GM12892 (cell line): ENCODE measurements around the gene GSN.

Experiments
- DNase-seq: peaks from one replicate; pipeline ENCODE4 v3.0.0; 2011; ENCODE audit not compliant: insufficient read length
- FAIRE-seq: peaks from 2 replicates; lab custom pipeline; 2011; peaks lifted over from hg19 to GRCh38; lab: Jason Lieb, UNC
- POLR2A ChIP-seq: IDR thresholded peaks from 2 replicates; pipeline ENCODE4 v1.6.1; 2011; ENCODE audit warnings: low read depth, low read length, control low read depth
- POLR2AphosphoS5 ChIP-seq: IDR thresholded peaks from 2 replicates; pipeline ENCODE4 v1.6.1; 2011; ENCODE audit warnings: low read depth, low read length, control low read depth
- TAF1 ChIP-seq: IDR thresholded peaks from 2 replicates; pipeline ENCODE4 v1.6.1; 2011; ENCODE audit warnings: low read depth, mild to moderate bottlenecking, control low read depth, low read length, borderline replicate concordance

The GSN gene

DNA sequence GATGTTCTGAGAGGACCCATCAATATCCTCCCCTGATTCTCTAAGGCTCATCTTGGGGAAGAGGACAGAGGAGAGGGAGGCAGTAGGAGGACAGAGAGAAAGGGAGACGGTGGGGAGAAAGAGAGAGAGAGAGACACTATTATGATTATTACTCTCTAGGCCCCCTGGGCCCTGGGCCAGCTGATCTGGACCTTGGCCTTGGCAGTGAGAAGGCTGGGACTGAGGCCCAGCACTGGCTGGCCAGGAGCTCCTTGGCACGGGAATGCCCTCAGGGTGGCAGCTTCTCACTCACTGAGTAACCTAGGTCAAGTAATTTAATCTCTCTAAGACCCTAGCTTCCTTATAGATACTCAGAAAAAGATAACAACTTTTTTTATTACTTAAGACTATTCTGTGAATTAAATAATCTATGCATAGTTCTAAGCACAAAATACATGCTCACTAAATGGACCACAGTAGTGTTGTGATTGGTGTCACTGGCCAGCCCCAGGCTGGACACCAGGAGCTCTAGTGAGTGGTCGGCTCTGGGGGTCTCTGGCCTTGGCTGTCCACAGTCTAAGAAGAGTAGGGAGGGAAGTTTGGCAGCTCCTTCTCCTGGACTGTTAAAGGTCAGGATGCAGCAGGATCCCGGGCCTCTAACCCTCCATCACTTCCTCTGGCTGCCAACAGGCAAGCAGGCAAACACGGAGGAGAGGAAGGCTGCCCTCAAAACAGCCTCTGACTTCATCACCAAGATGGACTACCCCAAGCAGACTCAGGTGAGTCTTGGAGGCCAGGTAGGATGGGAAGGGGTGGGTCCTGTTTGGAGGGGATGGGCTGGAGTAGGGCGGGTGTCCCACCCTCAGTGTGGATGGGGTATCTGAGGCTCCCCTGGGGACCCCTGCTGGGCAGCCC lies 50.0 kb downstream of the GSN start:
- FAIRE-seq (no peak), DNase-seq (no peak)

DNA sequence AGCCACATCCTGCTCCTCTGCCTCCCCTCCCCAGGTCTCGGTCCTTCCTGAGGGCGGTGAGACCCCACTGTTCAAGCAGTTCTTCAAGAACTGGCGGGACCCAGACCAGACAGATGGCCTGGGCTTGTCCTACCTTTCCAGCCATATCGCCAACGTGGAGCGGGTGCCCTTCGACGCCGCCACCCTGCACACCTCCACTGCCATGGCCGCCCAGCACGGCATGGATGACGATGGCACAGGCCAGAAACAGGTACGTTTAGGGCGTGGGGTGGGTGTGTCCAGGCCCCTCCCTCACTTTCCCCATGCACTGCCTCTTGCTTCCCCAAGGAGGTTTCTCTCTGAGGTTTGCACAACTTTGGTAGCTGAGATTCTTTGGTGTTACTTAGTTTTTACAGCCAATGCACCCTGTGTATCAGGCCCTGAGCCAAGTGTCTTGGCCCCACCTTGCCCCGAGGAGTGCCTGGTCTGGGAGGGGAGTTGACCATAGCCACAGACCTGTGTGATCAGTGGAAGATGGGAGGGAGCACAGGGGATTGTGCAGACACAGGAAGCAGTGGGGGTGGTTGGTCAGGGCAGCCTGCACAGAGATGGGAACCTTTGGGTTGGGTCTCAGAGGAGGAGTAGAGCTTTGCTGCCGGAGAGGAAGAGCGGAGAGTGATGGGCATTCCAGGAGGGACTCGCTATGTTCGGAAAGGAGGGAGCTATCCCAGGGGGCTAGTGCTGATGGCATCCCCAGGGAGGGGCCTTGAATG lies 50.8 kb downstream of the GSN start:
- TF ChIP-seq TAF1 (no peak), POLR2A (no peak), POLR2AphosphoS5 (no peak)
- no peak for FAIRE-seq
- no peak for DNase-seq

More for the DNA sequence above, 50.0 kb downstream of the GSN start:
- no peak for TF ChIP-seq POLR2A
- TF ChIP-seq TAF1: no peak
- TF ChIP-seq POLR2AphosphoS5: no peak

DNA sequence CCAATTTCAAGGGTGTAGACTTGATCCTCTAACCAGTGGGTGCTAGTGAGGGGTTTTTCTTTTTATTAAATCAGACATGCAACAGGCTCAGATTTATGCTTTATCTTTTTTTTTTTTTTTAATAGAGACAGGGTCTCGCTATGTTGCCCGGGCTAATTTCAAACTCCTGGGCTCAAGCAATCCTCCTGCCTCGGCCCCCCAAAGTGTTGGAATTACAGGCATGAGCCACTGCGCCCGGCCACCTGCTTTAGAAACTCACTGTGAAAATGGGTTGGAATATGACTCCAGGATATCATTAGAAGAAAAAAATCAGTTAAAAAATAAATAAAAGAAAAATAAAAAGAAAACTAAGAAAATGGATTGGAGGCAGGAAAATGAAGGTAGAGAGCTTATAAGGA lies 51.4 kb downstream of the GSN start:
- DNase-seq (no peak), FAIRE-seq (no peak)
- TF ChIP-seq POLR2AphosphoS5 (no peak), POLR2A (no peak), TAF1 (no peak)

DNA sequence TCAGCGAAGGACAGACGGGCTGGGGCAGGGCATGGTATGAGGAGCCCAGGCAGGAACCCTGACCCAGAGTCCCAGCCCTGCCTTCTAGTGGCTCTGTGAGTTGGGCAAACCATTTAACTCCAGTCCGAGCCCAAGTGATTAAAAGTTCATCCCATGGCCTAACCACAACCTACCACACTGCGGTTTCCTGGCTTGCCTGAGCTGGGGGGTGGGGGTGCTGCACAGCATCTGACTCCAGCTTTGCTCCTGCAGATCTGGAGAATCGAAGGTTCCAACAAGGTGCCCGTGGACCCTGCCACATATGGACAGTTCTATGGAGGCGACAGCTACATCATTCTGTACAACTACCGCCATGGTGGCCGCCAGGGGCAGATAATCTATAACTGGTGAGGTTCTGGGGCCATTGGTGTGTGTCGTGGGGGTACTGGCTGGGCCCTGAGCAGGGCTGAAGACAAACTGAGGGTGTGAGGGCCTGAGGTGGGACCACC lies 53.1 kb downstream of the GSN start:
- TF ChIP-seq POLR2AphosphoS5: no peak
- TF ChIP-seq TAF1: no peak
- TF ChIP-seq POLR2A: no peak
- FAIRE-seq (no peak), DNase-seq (no peak)

DNA sequence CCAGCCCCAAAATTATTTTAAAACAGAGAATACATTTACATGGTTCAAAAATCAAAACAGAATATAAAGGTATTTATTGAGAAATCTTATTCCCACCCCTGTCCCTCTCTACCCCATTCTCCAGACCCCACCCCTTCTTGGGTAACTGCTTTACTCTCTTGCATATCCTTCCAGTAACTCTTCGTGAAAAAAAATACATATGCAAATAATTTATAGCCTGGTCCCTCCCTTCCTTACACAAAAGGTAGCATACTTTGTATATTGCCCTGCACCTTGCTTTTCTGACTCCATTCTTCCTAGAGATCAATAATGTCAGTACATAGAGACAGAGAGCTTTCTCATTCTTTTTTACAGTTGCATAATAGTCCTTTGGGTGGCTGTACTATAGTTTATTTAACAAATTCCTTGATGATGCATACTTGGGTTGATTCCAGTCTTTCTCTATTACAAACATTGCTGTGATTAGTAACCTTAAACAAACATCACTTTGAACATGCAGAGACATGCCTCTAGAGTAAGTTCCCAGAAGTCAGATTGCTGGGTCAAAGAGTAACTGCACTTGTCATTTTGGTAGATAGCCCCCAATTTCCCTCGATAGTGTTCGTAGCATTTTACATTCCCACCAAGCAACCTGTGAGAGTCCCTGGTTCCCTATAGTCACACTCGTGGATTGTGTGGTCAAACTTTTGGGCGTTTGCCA lies 54.2 kb downstream of the GSN start:
- TF ChIP-seq POLR2AphosphoS5 (no peak), TAF1 (no peak), POLR2A (no peak)
- FAIRE-seq (no peak), DNase-seq (no peak)

DNA sequence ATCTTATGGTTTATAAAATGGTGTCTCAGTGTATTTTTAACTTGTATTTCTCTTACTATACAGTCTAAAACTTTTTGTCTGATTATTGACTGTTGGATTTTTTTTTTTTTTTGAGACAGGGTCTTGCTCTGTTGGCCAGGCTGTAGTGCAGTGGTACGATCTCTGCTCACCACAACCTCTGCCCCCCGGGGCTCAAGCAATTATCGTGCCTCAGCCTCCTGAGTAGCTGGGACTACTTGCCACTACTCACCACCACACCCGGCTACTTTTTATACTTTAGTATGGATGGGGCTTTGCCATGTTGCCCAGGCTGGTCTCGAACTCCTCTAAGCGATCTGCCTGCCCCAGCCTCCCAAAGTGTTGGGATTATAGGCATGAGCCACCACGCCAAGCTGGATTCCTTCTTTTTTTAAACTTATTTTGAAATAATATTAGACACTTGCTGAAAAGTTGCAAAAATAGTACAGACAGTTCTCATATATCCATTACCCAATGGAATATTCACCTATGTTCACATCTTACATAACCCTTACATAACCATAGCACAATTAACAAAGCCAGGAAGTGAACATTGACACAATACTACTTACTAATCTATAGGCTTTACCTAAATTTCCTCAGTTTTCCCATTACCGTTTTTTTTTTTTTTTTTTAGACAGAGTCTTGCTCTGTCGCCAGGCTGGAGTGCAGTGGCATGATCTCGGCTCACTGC lies 54.9 kb downstream of the GSN start:
- DNase-seq: no peak
- no peak for FAIRE-seq
- no peak for TF ChIP-seq POLR2AphosphoS5
- no peak for TF ChIP-seq POLR2A
- TF ChIP-seq TAF1: no peak

DNA sequence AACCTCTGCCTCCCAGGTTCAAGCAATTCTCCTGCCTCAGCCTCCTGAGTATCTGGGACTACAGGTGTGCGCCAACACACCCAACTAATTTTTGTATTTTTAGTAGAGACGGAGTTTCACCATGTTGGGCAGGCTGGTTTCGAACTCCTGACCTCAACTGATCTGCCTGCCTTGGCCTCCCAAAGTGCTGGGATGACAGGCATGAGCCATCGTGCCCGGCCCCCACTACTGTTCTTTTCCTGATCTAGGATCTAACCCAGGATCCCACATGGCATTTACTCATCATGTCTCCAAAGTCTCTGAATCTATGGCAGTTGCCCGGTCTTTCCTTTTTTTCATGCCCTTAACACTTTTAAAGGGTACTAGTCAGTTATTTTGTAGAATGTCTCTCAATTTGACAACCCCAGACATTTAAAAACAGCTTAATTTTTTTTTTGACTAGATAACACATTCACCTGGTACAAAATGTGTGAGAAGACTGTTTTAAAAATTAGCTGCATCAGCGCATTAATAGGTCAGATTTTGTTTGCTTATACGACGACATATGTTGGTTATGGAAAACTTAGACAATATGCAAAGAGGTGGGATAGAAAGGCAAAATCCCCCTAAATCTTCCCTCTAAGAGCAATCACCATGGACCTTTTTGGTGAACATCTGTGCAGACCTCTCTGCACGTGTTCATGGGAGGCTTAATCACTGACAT lies 55.6 kb downstream of the GSN start:
- FAIRE-seq: no peak
- no peak for DNase-seq
- TF ChIP-seq POLR2A (no peak), TAF1 (no peak), POLR2AphosphoS5 (no peak)

DNA sequence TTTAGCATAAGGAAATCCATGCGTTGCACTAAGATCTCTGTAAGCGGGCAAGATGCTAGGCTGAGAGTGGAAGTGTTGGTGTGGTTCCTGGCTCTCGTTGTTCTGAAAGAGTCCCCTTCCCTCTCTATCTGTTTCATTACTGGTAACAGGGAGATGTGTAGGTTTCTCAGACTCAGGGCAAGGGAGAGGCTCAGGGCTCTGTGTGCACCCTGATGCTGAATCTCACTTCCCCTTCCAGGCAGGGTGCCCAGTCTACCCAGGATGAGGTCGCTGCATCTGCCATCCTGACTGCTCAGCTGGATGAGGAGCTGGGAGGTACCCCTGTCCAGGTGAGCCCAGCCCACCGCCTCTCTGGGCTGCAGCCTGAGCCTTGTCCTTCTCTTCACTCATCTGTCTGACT lies 56.4 kb downstream of the GSN start:
- DNase-seq (no peak), FAIRE-seq (no peak)
- TF ChIP-seq POLR2AphosphoS5: no peak

DNA sequence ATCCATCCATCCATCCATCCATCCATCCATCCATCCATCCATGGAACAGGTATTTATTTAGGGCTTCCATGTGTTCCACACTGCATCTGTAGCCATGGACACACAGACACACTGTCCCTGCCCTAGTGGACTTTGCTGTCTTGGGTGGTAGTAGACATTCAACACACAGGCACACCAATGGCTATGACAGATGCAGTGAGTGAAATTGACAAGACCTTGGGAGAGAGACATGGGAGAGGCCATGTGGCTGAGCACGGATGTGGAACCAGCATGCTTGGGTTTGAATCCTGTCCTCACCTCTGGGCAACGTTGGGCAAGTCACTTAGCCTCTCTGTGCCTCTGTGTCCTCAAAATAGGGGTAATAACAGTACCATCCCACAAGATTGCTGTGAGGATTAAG lies 56.8 kb downstream of the GSN start:
- no peak for TF ChIP-seq POLR2A
- TF ChIP-seq POLR2AphosphoS5: no peak
- no peak for TF ChIP-seq TAF1
- no peak for FAIRE-seq
- no peak for DNase-seq

DNA sequence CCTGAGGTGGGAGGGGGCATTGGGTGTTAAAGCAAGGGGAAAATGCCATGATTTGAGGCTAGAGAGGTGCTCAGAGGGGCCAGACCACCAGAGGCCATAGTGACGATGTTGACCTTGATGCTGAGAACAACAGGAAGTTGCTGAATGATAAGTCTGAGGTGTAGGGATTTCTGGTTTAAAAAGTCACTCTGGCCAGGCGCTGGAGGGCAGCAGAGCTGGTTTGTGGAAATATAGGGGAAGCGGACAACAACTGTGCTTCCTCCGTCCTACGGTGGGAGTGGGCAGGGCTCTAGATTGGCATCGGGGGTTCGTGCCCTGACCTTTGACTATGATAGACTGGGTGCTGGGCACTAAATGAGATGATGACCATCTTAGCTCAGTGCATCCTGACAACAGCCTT lies 57.4 kb downstream of the GSN start:
- TF ChIP-seq TAF1 (no peak), POLR2AphosphoS5 (no peak), POLR2A (no peak)
- FAIRE-seq: no peak
- DNase-seq: no peak
